Heart left ventricle (tissue), 16 donors: ENCODE results near the gene SLC9C1. TPM values are rescaled to one million over a fixed set of nuclear protein-coding genes. Genes with fewer than 3 reads are reported as not detected.

Experiments
- ATAC-seq, 4 donors: fragments of 200-7000 bp; cut with Tn5 transposase; one replicate each; pipeline ENCODE4 v1.9.1; 2020 to 2022; ENCODE audit warnings: moderate library complexity in 4 of 4, mild to moderate bottlenecking in 3 of 4, moderate number of reproducible peaks in 1 of 4
- DNase-seq, 5 donors: peaks; one replicate each; pipeline ENCODE4 v3.0.0-alpha.2; 2020
- H3K27ac ChIP-seq, 12 donors: fragments of 200-600 bp; sonication (generic) in 4 of 12; one replicate each; pipeline versions ENCODE4 v1.5.0 to v1.8.0; 2016 to 2022; ENCODE audit warnings: mild to moderate bottlenecking in 2 of 12
- H3K27me3 ChIP-seq, 9 donors: fragments of 200-600 bp; sonication (generic) in 2 of 9; one replicate each; pipeline versions ENCODE4 v1.5.1 to v1.8.0; 2016 to 2022; ENCODE audit warnings: mild to moderate bottlenecking in 3 of 9
- H3K36me3 ChIP-seq, 9 donors: fragments of 200-600 bp; sonication (generic) in 2 of 9; one replicate each; pipeline versions ENCODE4 v1.5.0 to v1.8.0; 2018 to 2022; ENCODE audit warnings: mild to moderate bottlenecking in 2 of 9
- H3K4me1 ChIP-seq, 12 donors: fragments of 200-600 bp; sonication (generic) in 4 of 12; one replicate each; pipeline versions ENCODE4 v1.5.0 to v1.8.0; 2016 to 2022; ENCODE audit warnings: mild to moderate bottlenecking in 3 of 12
- H3K4me3 ChIP-seq, 12 donors: fragments of 200-600 bp; sonication (generic) in 4 of 12; one replicate each; pipeline versions ENCODE4 v1.5.0 to v1.8.0; 2017 to 2022; ENCODE audit warnings: mild to moderate bottlenecking in 9 of 12, moderate library complexity in 4 of 12
- H3K9me3 ChIP-seq, 12 donors: fragments of 200-600 bp; sonication (generic) in 4 of 12; one replicate each; pipeline versions ENCODE4 v1.5.0 to v1.8.0; 2016 to 2022; ENCODE audit warnings: mild to moderate bottlenecking in 1 of 12
- CTCF ChIP-seq, 12 donors: fragments of 200-600 bp; sonication (generic) in 4 of 12; IDR thresholded peaks; one replicate each; pipeline versions ENCODE4 v1.5.0 to v1.8.0; 2018 to 2022; ENCODE audit warnings: antibody characterized with exemption in 12 of 12, mild to moderate bottlenecking in 5 of 12
- POLR2A ChIP-seq, 2 donors: fragments of 450-650 bp; IDR thresholded peaks; one replicate each; pipeline ENCODE4 v1.6.1; 2017; ENCODE audit warnings: antibody characterized with exemption in 2 of 2, mild to moderate bottlenecking in 2 of 2, moderate library complexity in 2 of 2
- WGBS, 4 donors: extraction: QIAGEN DNeasy Blood & Tissue Kit in 2 of 4; methylation state at CpG; one replicate each; pipeline versions ENCODE4 v1.1.5 to v1.1.7; 2013 to 2018; 5-methylcytosine and 5-hydroxymethylcytosine counted together
- intact Hi-C, 10 donors: fragments of 100-400 bp; cut with DNase I; formaldehyde crosslinking; loops; one replicate each; pipeline versions ENCODE4 v1.11.1 to v1.14.2; 2022
- polyA plus RNA-seq, 2 donors: library from polyadenylated mRNA; stranded (reverse); fragments of 200-250 nt; gene quantifications; one replicate each; pipeline ENCODE4 v1.2.3, GENCODE V29; 2013
- total RNA-seq, 9 donors: library from RNA; depleted of rRNA in 2 of 9; stranded (reverse); fragments of >200 nt in 2 of 9; fragmentation: NEBNext Ultra II Directional in 3 of 9; extraction: Animal tissue kit (Norgen Biotek cat#: 25700) in 3 of 9; gene quantifications; one replicate each; pipeline versions ENCODE4 v1.1.0 to v1.2.4, GENCODE V29; 2016 to 2023
- donor health status: ischemic (EF 13 %, LVEDD 7.1; RV severe dilation, severe dysfunction).
- donor health status: healthy with polysubstance abuse.
- donor health status: DM: no; HTN: yes; CAD: no.
- donor health status: DM: no; HTN: no; CAD: no.
- donor health status: ischemic (EF 25% LVEDD 6.9; RV normal size, moderate dysfunction).
- donor health status: ischemic (EF 25% LVEDD 5.7; RV mildly dilated, moderate dysfunction).
- donor health status: healthy.
- donor health status: DM: yes; HTN: yes; CAD: no.
- donor health status: ischemic (EF 35%, LVEDD 5.7; RV mildly dilated, moderate dysfunction).
- donor health status: nonischemic (EF 11% LVEDD 7.7; RV severe dilation, severe dysfunction).
- donor health status: DM: yes; HTN: yes; CAD: no.
- donor health status: PGD.
- donor health status: ischemic (EF 29% LVEDD 5.4; RV normal size, mild dysfunction).
- donor health status: nonischemic (EF 23%, LVEDD 6.1; RV moderate dilation, normal function).

SLC9C1 gene
- total and polyA plus RNA-seq, 11 donors = 0.11 to 3.8 (median 1.4) TPM

DNA sequence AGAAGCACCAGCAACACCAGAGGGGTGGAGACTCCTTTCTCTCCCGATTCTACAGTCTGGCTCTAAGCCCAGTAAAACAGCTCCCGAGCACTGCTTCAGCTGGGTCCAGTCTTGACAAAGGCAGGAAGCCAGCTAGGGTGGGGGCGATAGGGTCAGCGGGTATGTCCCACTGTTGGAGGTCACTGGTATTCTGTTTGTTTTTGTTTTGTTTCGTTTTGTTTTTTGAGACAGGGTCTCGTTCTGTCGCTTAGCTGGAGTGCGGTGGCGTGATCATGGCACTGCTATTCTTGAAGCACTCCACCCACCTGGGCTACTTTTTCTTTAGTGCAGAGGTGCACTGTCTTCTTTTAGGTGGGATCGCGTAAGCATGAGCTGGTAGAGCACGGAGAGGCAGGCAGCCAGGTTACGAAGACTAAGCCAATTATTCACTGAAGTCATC, 177.2 kb downstream of the SLC9C1 start:
- peak overlapping the region in 6 of 12 donors; percentile 24 to 55 (median 48) for H3K27ac ChIP-seq
- H3K4me1 ChIP-seq = peaks cover 0 to 48% (median 9%) of the 10 kb centered on the region in 12 donors
- H3K4me3 ChIP-seq = peak overlapping the region in 9 of 12 donors; percentile 31 to 52 (median 41)
- intact Hi-C loops = loop anchor here in 6 of 10 donors (5.0 to 10.0 kb wide), 3 partner anchors 168 to 418 kb away; partner anchors contain the start of gene SLC9C1 (in 1 of the 6)
- no peaks in the 10 kb centered on the region for H3K9me3 ChIP-seq
- no peaks in the 10 kb centered on the region for H3K27me3 ChIP-seq
- DNase-seq (peak in 4 of 5 donors; percentile 31 to 57 (median 46)), ATAC-seq (peak in 3 of 4 donors; percentile 49 to 69 (median 59))
- TF ChIP-seq POLR2A (IDR thresholded peaks at IDR 0.05) (no peak), CTCF (IDR thresholded peaks at IDR 0.05) (no peak)
- 47 to 61% (median 50%) methylated on average over 13 of the region's 13 CpGs for WGBS, 4 donors
- H3K36me3 ChIP-seq = peaks cover 0 to 8% (median 0%) of the 10 kb centered on the region in 9 donors

DNA sequence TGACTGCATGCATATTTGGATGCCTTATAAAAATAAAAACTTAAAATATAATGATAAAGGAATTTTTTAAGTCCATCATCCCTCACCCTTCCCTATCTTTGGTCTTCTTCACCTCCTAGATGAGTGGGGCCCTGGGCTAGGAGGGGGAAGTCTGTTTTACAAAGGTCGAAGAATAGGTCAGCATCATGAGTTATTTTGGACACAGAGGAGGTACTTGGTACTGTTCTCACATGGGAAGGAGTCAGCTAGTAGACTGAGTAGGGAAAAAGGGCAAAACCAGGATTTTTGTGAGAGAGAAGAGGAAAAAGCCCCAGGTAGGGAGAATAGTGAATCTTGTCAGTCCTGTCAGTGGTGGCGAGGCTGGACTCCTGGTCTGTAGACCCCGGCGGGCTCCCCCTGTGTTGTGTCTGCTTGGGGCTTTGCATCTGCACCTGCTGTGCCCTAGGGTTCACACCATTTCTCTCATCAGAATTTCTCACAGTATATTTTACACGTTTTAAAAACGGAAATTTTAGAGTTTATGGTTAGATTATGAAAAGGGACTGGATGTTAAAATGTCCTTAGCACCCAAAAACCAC, 178.1 kb downstream of the SLC9C1 start:
- no peaks in the 10 kb centered on the region for H3K9me3 ChIP-seq
- no peaks in the 10 kb centered on the region for H3K27me3 ChIP-seq
- H3K4me1 ChIP-seq = peaks cover 0 to 48% (median 9%) of the 10 kb centered on the region in 12 donors
- ATAC-seq (no peak), DNase-seq (no peak)
- WGBS, 4 donors = 69 to 84% (median 76%) methylated on average over 6 of the region's 6 CpGs
- H3K4me3 ChIP-seq = no peak overlapping the region
- H3K36me3 ChIP-seq = peaks cover 0 to 8% (median 0%) of the 10 kb centered on the region in 9 donors
- intact Hi-C loops = loop anchor here in 6 of 10 donors (5.0 to 10.0 kb wide), 3 partner anchors 169 to 419 kb away; partner anchors contain the start of gene SLC9C1 (in 1 of the 6)
- peak overlapping the region in 1 of 12 donors; percentile 55 for H3K27ac ChIP-seq
- TF ChIP-seq POLR2A (IDR thresholded peaks at IDR 0.05) = no peak
- no peak for TF ChIP-seq CTCF (IDR thresholded peaks at IDR 0.05)

GRCh38 chr3:112115161-112115739, 178.8 kb downstream of the SLC9C1 start:
- WGBS, 4 donors = 81 to 90% (median 87%) methylated on average over 6 of the region's 6 CpGs
- no peak overlapping the region for H3K27ac ChIP-seq
- DNase-seq (no peak), ATAC-seq (no peak)
- no peak overlapping the region for H3K4me3 ChIP-seq
- no peaks in the 10 kb centered on the region for H3K27me3 ChIP-seq
- TF ChIP-seq CTCF (IDR thresholded peaks at IDR 0.05) (no peak), POLR2A (IDR thresholded peaks at IDR 0.05) (no peak)
- intact Hi-C loops = loop anchor here in 6 of 10 donors (5.0 to 10.0 kb wide), 3 partner anchors 170 to 420 kb away; partner anchors contain the start of gene SLC9C1 (in 1 of the 6)
- peaks cover 0 to 42% (median 9%) of the 10 kb centered on the region in 12 donors for H3K4me1 ChIP-seq
- no peaks in the 10 kb centered on the region for H3K9me3 ChIP-seq
- H3K36me3 ChIP-seq = peaks cover 0 to 9% (median 0%) of the 10 kb centered on the region in 9 donors

- no peaks in the 10 kb centered on the region for H3K9me3 ChIP-seq
- H3K36me3 ChIP-seq = peaks cover 0 to 13% (median 0%) of the 10 kb centered on the region in 9 donors
- intact Hi-C loops = loop anchor here in 9 of 10 donors (5.0 to 10.0 kb wide), 5 partner anchors 170 to 420 kb away; partner anchors contain the start of gene SLC9C1 (in 1 of the 9)
- H3K27ac ChIP-seq = no peak overlapping the region
- WGBS, 4 donors = 91 to 96% (median 93%) methylated on average over 6 of the region's 6 CpGs
- peaks cover 0 to 36% (median 9%) of the 10 kb centered on the region in 12 donors for H3K4me1 ChIP-seq
- H3K27me3 ChIP-seq = no peaks in the 10 kb centered on the region
- no peak for TF ChIP-seq CTCF (IDR thresholded peaks at IDR 0.05)
- TF ChIP-seq POLR2A (IDR thresholded peaks at IDR 0.05) = no peak
- no peak for DNase-seq
- no peak overlapping the region for H3K4me3 ChIP-seq
- no peak for ATAC-seq
Measured at GRCh38 chr3:112114576-112115160, 179.3 kb downstream of the SLC9C1 start.
